T-helper 2 cell (primary cell): Measurements from ENCODE around the gene MACROD2.

ENCODE experiments used
- DNase-seq, 5 experiments: peaks; one replicate each; pipeline versions ENCODE4 v3.0.0 to v3.0.0-alpha.2; 2012 to 2022

MACROD2 gene

GRCh38 chr20:14284443-14284842 lies 289.1 kb downstream of the MACROD2 start:
- DNase-seq, result no peak

DNA sequence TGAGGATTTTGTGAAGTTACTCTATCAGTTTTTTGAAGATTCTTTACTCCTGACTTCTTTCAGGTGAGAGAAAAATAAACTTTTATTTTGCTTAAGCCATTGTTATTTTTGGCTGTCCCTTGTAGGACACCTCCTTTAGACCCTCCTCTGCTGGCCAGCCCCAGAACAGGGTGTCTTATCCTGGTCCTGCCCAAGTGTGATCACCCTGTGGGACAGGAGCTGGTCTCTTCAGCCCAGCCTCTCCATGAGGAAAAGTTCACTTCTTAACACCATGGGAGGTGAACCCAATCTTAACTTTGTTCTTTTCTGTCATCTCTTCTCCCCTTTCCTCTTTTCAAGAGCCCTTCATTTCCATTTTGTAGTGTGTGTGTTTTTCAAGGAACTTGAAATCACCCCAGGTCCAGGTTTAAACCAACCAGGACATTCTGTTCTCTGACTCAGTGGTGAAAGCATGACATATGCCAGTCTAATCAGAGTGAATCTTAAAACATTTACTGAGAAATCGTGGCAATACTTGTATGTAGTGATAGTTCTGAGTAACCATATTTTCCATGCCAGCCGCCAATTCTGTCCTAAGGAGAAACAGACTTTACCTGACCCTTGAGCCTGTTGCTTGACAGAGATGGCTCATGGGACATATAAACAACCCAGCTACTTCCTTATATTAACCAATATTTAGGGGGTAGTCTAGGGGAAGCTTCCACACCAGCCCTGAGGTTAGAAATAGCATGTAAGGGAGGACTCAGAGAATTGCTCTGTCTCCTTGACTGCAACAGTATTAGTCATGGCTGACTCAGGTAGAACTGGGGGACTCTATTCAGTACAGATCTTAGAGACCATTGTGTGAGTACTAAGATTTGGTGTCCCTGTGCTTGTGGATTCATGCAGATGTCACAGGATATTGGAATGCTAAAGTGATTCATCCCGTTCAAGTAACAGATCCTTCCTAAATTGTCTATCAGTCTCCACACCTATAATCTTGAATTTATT lies 293.3 kb downstream of the MACROD2 start:
- DNase-seq, result no peak

- no peak for DNase-seq
Measured at GRCh38 chr20:14291502-14291901, 296.2 kb downstream of the MACROD2 start.

GRCh38 chr20:14295238-14295637 lies 299.9 kb downstream of the MACROD2 start:
- no peak for DNase-seq

DNA sequence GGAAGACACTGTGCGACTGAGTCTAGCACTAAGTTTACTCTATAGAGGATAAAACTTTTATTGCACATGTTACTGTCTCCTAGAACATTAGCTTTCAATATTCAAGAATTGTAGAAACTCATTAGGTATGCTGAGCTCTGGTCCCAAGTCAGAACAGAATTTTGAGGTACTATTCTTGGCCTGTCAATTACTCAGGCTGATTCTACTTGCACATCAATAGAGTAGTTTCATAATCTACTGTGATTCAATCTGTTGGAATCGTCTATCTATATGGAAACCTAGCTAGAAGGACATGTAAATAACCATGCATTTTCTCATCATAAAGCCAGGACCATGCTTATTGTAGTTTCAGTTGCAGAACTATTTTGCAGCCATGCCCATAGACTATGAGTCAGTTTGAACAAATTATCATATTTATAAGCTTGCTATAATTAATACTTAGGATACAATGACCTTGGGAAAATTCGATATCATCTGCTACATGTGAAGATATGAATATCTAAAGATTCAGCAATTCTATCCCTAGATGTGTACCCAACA lies 300.5 kb downstream of the MACROD2 start:
- DNase-seq, result no peak

DNA sequence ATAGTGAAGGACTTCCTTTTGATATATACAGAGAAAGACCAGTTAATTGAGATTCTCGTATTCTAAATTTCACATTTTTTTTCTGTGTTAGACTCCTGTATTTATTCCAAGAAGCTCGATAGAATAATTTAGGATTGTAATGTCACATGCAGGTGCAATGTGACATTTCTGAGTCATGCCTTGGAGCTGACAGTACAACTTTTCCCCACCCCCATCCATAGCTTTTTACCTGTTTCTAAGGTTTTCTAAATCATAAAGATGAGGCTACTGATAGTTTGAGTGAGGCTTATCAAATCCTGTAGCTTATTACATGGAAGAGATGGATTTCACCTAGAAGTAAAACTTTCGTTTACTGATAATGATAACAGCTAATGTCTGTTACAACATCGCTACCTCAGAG lies 304.5 kb downstream of the MACROD2 start:
- DNase-seq, result no peak

- no peak for DNase-seq
Measured at GRCh38 chr20:14303106-14303505, 307.8 kb downstream of the MACROD2 start.

DNA sequence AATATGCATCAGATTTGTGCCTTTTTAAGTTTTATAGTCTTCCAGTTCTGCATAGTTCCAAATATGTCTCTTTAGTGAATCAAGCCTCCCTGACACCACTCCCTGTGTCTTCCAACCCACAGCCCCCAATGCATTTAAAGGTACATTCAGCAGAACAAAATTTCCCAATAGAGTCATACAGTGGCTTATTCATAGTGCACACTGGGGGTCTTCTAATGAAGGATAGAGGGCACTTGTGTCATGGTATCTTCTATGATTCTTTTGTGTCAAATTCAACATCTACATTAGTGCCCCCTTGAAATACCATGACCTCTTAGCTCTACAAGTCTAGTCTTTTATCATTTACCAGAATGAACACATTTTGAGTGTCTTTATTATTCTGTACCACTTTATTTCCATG lies 308.3 kb downstream of the MACROD2 start:
- no peak for DNase-seq

DNA sequence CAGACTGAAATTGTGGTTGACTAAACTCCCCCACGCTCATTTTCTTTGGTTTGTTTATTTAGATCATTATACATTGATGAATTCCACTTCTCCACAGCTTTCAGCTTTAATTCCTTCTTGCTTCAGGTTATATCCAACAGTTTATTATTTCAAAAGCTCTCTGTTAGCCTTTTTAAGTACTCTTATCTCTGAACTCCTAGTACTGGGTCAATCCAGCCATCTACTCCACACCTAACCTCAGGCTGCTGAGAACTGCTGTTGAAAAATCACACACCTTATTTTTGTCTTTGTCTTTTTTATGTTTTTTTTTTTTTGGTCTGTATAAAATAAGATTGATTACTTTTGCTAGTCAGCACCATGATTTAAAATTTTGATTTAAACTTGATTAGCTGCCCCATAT lies 309.2 kb downstream of the MACROD2 start:
- DNase-seq, result no peak

- no peak for DNase-seq
Measured at GRCh38 chr20:14307956-14308355, 312.6 kb downstream of the MACROD2 start.

- no peak for DNase-seq
Measured at GRCh38 chr20:14310977-14311627, 315.8 kb downstream of the MACROD2 start.

DNA sequence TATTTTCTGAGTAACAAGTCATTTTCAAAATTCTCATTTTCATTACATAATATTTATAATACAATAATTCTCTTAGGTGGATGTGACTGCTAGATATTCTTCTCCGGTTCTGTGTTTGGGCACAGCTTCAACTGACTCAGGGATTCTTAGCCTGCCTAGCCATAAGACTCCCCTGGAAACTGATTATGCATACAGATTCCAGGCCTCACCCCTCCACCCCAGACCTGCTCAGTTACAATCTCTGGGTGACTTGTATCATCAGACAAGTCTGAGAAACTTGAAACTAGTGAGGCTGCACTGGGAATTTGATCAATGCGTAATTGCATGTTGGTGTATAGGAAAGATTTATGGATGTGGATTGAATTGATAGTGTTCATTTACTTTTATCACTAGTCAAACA lies 316.7 kb downstream of the MACROD2 start:
- DNase-seq, result no peak

GRCh38 chr20:14313341-14314020 lies 318.2 kb downstream of the MACROD2 start:
- DNase-seq, result no peak

DNA sequence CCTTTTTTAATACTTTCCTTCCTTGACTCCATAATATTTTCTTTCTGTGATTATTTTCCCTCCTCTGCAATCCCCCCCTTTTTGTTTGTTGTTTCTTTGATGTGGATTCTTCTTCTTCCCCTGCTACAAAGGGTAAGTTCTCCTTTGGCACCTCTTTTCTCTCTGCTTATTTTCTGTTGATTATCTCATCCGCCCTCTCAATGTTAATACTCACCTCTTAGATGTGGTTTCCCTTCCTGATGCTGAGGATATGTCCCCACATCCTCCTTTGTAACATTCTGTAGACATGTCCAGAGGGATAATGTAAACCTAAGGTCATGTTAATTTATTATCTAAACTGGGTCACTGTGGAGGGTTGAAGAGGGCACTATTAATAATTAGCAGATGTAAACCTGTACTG lies 324.4 kb downstream of the MACROD2 start:
- DNase-seq, result no peak

DNA sequence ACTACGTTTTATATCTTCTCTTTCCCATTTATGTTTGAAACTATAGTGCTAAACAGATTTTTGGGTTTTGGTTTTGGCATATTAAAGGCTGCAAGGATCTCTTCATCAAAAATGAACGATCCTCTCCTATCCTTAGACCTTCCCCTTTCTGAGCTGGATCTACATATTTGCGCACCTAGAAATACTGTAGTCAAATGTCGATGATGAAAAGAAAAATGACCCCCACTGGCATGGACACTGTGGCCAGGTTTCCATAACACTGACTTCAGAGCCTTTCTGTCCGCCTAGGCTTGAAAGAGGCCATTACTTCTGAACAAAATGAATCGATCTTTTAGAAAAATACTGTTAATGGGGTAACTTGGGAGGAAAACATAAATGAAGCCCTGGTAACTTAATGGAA lies 336.3 kb downstream of the MACROD2 start:
- DNase-seq, result no peak

DNA sequence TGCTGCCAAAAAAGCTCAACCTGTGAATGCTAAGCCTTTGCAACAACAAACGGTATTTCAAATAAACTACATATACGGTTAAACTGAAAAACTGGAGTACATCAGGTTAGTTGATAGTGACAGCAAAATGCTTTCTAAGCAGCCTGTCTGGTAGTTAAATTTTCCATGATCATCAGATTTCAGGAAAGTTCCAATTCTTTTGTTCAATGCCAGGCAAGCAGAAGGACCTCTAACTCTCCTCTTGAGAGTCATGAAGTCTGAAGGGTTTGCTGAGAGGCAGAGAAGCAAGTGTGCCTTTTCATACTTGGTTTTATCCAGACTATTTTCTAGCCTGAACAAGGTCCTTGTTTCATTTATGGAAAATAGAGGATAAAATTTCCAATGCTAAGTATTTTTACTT lies 337.6 kb downstream of the MACROD2 start:
- DNase-seq, result no peak

- DNase-seq, result no peak
Measured at GRCh38 chr20:14333721-14334120, 338.4 kb downstream of the MACROD2 start.

- no peak for DNase-seq
Measured at GRCh38 chr20:14334306-14334930, 339.1 kb downstream of the MACROD2 start.

DNA sequence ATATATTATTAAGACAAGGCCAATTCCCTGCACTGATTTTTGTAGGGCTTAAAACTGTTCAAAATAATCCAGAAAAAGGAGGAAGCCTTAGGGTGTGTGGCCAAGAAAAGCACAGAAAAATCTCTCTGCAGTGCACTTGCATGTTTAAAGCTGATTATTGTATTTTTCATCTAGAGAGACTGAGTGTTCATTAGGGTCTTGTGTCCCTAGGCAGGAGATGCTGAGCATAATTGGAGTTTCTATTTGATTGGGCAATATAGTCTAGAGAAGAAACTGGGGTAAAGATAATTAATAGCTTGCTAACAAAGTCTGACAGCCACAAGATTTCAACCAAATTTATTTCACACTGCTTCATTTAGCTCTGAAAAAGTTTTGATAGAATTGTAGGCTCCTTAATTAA lies 339.7 kb downstream of the MACROD2 start:
- DNase-seq, result no peak

DNA sequence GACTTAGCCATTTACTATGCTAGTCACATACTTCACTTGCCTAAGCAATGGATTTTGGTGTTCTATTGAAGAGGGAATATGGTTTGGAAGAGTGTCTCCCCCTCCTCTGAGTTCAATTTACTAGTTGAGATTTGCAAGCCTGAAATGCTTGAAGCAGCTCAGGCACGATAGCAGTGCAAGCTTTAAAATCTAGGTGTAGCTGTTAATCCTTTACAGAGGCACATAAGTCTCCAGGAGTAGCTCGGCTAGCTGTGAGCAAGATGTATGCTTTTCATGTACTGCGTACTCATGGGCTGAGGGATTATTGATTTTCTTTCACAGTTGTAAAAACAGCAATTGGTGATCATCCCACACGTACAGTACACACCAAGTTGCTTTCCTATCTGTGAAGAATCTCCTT lies 341.4 kb downstream of the MACROD2 start:
- DNase-seq, result no peak

DNA sequence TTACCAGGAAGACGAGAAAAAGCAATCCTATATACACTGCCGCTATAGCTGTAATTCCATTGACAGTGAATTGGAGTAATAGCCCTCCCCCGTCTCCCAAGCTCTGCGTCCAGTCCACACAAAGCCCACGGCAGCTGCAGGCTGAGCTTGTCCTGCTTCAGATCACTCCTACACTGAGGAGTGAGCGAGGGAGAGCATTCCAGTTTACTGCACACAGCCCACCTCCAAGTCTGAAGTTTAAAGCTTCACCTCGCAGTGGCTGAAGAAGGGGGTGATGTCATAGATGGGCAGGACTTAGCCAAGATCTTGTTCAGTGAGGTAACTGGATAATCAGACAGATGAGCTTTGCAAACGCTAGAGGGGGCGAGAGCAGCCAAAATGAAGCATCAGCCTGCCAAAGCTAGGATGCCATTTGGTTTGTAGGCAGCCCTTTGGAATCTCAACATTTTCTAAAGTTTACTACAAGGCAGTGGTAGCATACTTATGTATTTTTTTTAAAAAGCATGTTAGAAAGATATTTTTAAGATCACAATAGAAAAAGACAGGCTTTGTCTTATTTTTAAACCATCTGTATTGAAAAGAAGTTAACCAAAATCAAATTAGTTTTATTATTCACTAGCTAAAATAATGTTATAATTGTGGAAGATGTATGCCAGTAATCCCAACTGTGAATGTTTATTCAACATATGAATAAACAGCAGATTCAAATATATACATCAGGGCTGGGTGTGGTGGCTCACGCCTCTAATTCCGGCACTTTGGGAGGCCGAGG lies 342.3 kb downstream of the MACROD2 start, which contains the start of gene FLRT3:
TSS of gene FLRT3 (minus strand) at position 213 of the 772 bp plus-strand sequence. CDS start 10,106 bp downstream, outside the sequence.
- DNase-seq, result peak in 1 of 5 experiments; percentile 19

DNA sequence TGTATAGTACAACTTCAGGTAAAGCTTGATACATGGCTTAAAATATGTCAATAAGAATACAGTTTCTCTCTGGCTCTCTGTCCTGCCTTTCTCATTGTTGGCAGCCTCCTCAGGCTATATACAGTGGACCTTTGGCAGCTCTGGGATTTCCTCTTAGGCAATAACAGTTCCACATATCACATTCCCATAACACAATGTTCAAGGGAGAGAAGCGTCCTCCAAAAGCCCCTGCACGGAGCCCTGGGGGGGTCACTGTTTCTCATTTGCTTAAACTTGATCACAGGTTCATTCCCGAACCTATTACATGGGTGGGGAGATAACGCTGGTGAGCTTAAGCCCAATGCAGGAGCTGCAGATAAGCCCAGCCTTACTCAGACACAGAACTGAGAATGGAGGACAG lies 346.5 kb downstream of the MACROD2 start:
- no peak for DNase-seq
